Esophagus squamous epithelium (tissue), 5 donors: Measurements from ENCODE around the gene ANKRD44. TPM values are rescaled to one million over a fixed set of nuclear protein-coding genes. Genes with fewer than 3 reads are reported as not detected.

ENCODE experiments used
- DNase-seq: peaks from one replicate; lab custom pipeline; 2025; lab: John Stamatoyannopoulos, UW
- H3K27ac ChIP-seq, 4 donors: fragments of 200-600 bp; sonication (generic); one replicate each; pipeline ENCODE4 v1.5.1; 2016 to 2019; ENCODE audit warnings: mild to moderate bottlenecking in 1 of 4
- H3K27me3 ChIP-seq, 4 donors: fragments of 200-600 bp; sonication (generic); 1 replicate in 3 of 4; 2 replicates in 1 of 4; pipeline versions ENCODE4 v1.5.1 to v1.6.0; 2017 to 2021; ENCODE audit warnings: antibody characterized with exemption in 1 of 4
- H3K36me3 ChIP-seq, 3 donors: fragments of 200-600 bp; sonication (generic); one replicate each; pipeline ENCODE4 v1.5.1; 2016 to 2019
- H3K4me1 ChIP-seq, 3 donors: fragments of 200-600 bp; sonication (generic); one replicate each; pipeline ENCODE4 v1.5.1; 2017 to 2019
- H3K4me3 ChIP-seq, 4 donors: fragments of 200-600 bp; sonication (generic); 1 replicate in 3 of 4; 2 replicates in 1 of 4; pipeline ENCODE4 v1.5.1; 2016 to 2019; ENCODE audit warnings: mild to moderate bottlenecking in 2 of 4, moderate library complexity in 1 of 4
- H3K9me3 ChIP-seq, 3 donors: fragments of 200-600 bp; sonication (generic); one replicate each; pipeline ENCODE4 v1.5.1; 2016 to 2019
- POLR2A ChIP-seq, 4 donors: fragments of 450-650 bp; IDR thresholded peaks; one replicate each; pipeline ENCODE4 v1.6.1; 2017; ENCODE audit warnings: antibody characterized with exemption in 4 of 4, mild to moderate bottlenecking in 4 of 4, moderate library complexity in 3 of 4
- WGBS, 2 donors: methylation state at CpG; one replicate each; pipeline ENCODE4 v1.1.5; 2018; 5-methylcytosine and 5-hydroxymethylcytosine counted together
- intact Hi-C: fragments of 100-400 bp; cut with DNase I; formaldehyde crosslinking; loops from one replicate; pipeline ENCODE4 v1.15.0; 2022
- total RNA-seq, 4 donors: library from RNA; depleted of rRNA; stranded (reverse); fragments of >200 nt; gene quantifications; one replicate each; pipeline ENCODE4 v1.1.0, GENCODE V29; 2016
- TF ChIP-seq, protein P1 (sequence below), 6 experiments: fragments of 450-650 bp in 4 of 6; fragments of 200-600 bp in 2 of 6; sonication (generic) in 2 of 6; IDR thresholded peaks; one replicate each; pipeline ENCODE4 v1.5.1; 2016 to 2019; ENCODE audit warnings: antibody characterized with exemption in 6 of 6, mild to moderate bottlenecking in 4 of 6, moderate library complexity in 4 of 6
- donor health status: DM: yes; HTN: yes; CAD: no.

Gene ANKRD44
- total RNA-seq, 4 donors from 2014 or later = 4.5 to 54.0 (median 11.4) TPM

DNA sequence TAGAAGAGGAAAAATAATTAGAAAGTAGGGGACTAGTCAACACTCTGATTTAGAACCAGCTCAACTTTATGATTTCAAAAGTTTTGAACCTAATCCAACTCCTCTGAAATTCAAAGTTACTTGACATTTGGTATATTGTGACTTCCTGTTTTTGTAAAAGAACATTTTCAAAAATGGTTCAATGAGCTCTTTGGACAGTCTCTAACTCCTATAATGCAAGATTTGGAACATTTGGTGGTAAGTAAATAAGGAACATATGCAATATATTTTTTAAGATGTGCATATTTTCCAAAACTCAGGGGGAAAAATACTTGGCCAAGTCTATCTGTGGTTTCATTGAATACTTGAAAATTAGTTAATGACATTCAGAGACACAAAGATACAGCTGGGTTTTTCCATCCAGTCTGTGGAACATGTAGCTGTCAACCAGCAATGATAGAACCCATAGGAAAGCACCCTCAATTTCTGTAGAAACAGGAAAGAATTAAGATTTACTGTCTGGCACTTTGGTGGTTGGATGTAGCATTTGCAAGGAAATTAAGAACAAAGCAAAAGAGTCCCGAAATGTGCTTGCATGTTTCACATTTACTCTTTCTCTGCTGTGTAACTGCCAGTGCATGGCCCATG, 17.0 kb upstream of the ANKRD44 start:
- 55 to 60% methylated on average over 1 of the region's 1 CpG for WGBS, 2 donors

GRCh38 chr2:197327073-197327471, 16.5 kb upstream of the ANKRD44 start:
- intact Hi-C loops = no loop called here
- TF ChIP-seq POLR2A (IDR thresholded peaks at IDR 0.05) = no peak
- TF ChIP-seq, protein P1, sequence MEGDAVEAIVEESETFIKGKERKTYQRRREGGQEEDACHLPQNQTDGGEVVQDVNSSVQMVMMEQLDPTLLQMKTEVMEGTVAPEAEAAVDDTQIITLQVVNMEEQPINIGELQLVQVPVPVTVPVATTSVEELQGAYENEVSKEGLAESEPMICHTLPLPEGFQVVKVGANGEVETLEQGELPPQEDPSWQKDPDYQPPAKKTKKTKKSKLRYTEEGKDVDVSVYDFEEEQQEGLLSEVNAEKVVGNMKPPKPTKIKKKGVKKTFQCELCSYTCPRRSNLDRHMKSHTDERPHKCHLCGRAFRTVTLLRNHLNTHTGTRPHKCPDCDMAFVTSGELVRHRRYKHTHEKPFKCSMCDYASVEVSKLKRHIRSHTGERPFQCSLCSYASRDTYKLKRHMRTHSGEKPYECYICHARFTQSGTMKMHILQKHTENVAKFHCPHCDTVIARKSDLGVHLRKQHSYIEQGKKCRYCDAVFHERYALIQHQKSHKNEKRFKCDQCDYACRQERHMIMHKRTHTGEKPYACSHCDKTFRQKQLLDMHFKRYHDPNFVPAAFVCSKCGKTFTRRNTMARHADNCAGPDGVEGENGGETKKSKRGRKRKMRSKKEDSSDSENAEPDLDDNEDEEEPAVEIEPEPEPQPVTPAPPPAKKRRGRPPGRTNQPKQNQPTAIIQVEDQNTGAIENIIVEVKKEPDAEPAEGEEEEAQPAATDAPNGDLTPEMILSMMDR (IDR thresholded peaks at IDR 0.05) = no peak
- Histone ChIP-seq H3K4me1 (no peaks in the 10 kb centered on the region), H3K36me3 (no peaks in the 10 kb centered on the region), H3K27me3 (no peaks in the 10 kb centered on the region), H3K27ac (no peak overlapping the region), H3K4me3 (no peak overlapping the region), H3K9me3 (no peaks in the 10 kb centered on the region)
- no peak for DNase-seq
- 86 to 88% methylated on average over 3 of the region's 3 CpGs for WGBS, 2 donors

More for the DNA sequence above, 17.0 kb upstream of the ANKRD44 start:
- no peaks in the 10 kb centered on the region for H3K9me3 ChIP-seq
- no peak overlapping the region for H3K27ac ChIP-seq
- intact Hi-C loops = no loop called here
- no peaks in the 10 kb centered on the region for H3K36me3 ChIP-seq
- no peaks in the 10 kb centered on the region for H3K27me3 ChIP-seq
- H3K4me1 ChIP-seq = no peaks in the 10 kb centered on the region
- no peak for DNase-seq
- no peak overlapping the region for H3K4me3 ChIP-seq
- TF ChIP-seq, protein P1 (IDR thresholded peaks at IDR 0.05) = no peak
- TF ChIP-seq POLR2A (IDR thresholded peaks at IDR 0.05) = no peak

GRCh38 chr2:197324801-197325200, 14.2 kb upstream of the ANKRD44 start:
- intact Hi-C loops = no loop called here
- TF ChIP-seq, protein P1 (IDR thresholded peaks at IDR 0.05) = no peak
- no peak for TF ChIP-seq POLR2A (IDR thresholded peaks at IDR 0.05)
- Histone ChIP-seq H3K9me3 (no peaks in the 10 kb centered on the region), H3K27ac (no peak overlapping the region), H3K27me3 (no peaks in the 10 kb centered on the region), H3K4me1 (no peaks in the 10 kb centered on the region), H3K4me3 (no peak overlapping the region), H3K36me3 (no peaks in the 10 kb centered on the region)
- DNase-seq = no peak

- no peak for DNase-seq
- Histone ChIP-seq H3K27me3 (no peaks in the 10 kb centered on the region), H3K36me3 (no peaks in the 10 kb centered on the region), H3K4me1 (no peaks in the 10 kb centered on the region), H3K9me3 (no peaks in the 10 kb centered on the region), H3K27ac (no peak overlapping the region), H3K4me3 (no peak overlapping the region)
- intact Hi-C loops = no loop called here
- WGBS, 2 donors = 62 to 64% methylated on average over 11 of the region's 11 CpGs
- TF ChIP-seq POLR2A (IDR thresholded peaks at IDR 0.05) = peak in 1 of 4 donors; percentile 16
- TF ChIP-seq, protein P1 (IDR thresholded peaks at IDR 0.05) = no peak
Observed at GRCh38 chr2:197322724-197323720, 12.4 kb upstream of the ANKRD44 start.

DNA sequence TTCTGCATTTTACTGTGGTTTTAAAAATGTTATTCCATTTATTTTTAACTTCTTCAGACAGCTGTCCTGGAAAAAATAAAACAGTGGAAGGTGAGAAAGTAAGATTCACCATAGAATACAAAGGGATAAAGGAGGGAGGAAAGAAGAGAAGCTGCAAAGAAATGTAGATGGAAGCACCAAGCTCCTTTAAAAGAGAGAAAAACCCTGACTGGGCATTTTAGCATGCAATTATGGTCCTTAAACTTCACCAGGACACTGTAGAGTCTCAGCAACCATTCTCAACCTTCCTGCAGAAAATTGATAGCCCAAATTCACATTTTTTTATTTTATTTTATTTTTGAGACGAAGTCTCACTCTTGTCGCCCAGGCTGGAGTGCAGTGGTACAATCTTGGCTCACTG, 11.6 kb upstream of the ANKRD44 start:
- intact Hi-C loops = no loop called here
- no peaks in the 10 kb centered on the region for H3K4me1 ChIP-seq
- no peaks in the 10 kb centered on the region for H3K36me3 ChIP-seq
- DNase-seq = no peak
- peaks cover 0 to 4% (median 0%) of the 10 kb centered on the region in 4 donors for H3K27me3 ChIP-seq
- TF ChIP-seq, protein P1 (IDR thresholded peaks at IDR 0.05) = no peak
- TF ChIP-seq POLR2A (IDR thresholded peaks at IDR 0.05) = no peak
- no peak overlapping the region for H3K27ac ChIP-seq
- H3K9me3 ChIP-seq = no peaks in the 10 kb centered on the region
- 89 to 95% methylated on average over 2 of the region's 2 CpGs for WGBS, 2 donors
- H3K4me3 ChIP-seq = no peak overlapping the region
